Measurements from ENCODE around the gene DPY19L1.
"Not testable (repeated sequence)": the region's sequence is repeated elsewhere in the genome, so short reads cannot be mapped to it uniquely, and the experiment has no call there.

The DPY19L1 gene

DNA sequence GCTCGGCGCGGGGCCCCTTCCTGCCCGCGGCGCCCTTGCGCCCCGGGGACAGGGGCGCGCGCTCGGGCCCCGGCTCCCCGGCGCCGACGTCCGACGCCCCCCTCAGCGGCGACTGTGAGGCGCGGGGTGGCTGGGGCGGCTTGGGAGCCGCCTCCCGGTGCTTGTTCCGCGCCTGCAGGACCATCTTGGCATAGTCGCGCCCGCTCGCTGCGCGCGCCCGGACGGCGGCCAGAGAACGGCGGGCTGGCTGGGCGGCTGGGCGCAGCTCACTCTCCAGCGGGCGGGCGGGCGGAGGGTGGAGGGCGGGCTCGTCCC is at the start of gene DPY19L1:
Gene DPY19L1, minus strand, starts transcription at position 275 of the 315 bp plus-strand sequence. Its CDS starts 91 bp downstream, at position 184.
- DNase-seq (ENCODE audit: low read depth in 3 of 3) = no peak

- DNase-seq (ENCODE audit: low read depth in 3 of 3) = not testable (repeated sequence)
Measured at GRCh38 chr7:35079517-35079916, 42.2 kb upstream of the DPY19L1 start.

GRCh38 chr7:35074008-35074407 is 36.7 kb upstream of the DPY19L1 start:
- DNase-seq (ENCODE audit: low read depth in 3 of 3) = not testable (repeated sequence)

DNA sequence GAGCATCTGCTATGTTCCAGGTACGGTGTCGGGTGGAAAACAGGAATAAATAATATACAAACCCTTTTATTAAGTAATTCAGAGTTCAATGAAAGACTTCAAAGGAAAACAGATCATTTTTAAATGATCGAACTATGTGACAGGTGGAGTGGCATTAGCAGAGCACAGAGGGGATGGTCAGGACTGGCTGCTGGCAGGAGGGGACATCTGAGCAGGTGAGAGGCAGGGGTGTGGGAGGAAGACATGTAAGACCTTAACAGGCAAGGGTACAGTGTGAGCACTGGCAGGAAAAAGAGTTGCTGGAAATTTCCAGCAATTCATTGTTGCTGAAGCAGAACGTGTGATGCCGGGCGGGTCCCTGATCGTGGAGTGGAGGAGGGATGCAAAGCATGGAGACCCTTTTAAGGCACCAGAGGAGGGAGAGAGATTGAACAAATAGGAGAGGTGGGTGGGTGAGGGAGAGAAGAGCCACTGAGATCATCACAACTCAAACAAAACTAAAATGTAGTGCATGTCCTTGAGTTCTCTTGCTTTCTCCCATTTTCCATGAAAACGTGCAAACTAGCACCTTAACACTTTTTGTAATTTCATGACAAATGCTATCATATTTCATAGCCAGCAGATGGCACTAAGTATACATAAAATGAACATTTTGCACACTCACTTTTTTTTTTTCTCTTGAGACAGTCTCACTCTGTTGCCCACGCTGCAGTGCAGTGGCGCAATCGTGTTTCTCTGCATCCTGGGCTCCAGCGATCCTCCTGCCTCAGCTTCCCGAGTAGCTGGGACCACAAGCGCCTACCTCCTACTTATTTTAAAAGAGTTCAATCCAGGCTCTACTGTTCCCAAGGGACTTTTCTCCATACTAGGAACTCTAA is 35.9 kb upstream of the DPY19L1 start:
- not testable (repeated sequence) for DNase-seq (ENCODE audit: low read depth in 3 of 3)

GRCh38 chr7:35069084-35069483 is 31.8 kb upstream of the DPY19L1 start:
- not testable (repeated sequence) for DNase-seq (ENCODE audit: low read depth in 3 of 3)

DNA sequence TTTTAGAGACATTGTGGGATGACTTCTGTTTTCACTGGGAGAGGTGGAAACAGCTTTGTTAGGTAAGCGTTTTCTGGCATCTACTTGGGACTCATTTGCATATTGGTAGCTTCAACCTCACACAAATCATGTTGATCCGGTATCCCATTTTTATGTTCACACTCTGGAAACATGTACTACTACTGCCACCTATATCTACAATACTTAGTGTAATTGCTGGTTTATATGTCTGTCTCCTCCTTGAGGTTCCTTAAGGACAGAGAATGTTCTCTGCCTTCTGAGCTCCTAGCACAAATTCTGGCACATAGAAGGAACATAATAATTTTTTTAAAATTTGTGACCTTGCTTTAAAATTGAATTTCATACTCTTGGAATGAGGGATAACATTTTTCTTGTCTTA is 28.1 kb upstream of the DPY19L1 start:
- not testable (repeated sequence) for DNase-seq (ENCODE audit: low read depth in 3 of 3)

GRCh38 chr7:35058571-35058970 is 21.3 kb upstream of the DPY19L1 start:
- not testable (repeated sequence) for DNase-seq (ENCODE audit: low read depth in 3 of 3)

DNA sequence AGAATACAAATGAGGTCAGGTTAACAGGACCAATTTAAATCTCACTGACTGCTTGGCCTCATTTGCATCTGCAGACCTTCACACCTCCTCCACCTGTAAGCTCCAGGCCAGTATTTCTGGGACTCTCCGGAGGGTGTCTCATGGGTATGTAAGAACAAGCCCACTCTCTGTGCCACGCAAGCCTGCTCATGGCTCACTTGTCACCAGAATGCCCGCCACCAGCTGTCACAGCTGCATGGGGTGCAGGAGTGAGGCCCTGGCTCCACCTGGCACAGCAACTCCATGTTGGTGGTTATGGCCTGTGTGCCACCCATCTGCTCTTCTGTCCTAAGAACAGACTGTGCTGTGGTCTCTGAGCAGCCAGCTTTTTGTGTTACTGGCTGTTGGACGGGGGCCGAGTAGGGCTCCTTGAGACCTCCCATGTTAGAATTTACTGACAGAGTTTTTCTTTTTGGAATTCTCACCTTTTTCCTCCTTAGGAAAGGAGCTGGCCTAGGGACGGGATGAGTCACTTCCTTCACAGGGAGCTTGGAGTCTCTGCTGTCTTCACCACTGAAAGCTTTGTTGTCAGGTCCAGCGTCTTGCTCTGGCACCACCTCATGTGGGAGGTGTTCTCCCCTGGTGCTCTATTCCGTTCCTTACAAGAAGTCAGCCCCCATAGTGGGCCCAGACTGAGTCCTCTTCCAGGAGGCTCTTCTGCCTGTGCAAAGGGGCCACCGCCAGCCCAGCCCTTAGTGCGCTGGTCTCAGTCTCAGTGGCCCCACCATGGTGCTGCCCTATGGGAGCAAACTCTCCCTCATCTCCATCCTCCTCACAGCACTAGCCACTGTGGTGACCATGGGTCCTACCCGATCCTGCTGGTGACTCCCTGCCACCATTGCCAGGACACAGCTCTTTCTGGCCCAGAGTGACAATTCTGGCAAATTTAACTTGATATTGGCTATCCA is 20.5 kb upstream of the DPY19L1 start:
- DNase-seq (ENCODE audit: low read depth in 3 of 3) = not testable (repeated sequence)

DNA sequence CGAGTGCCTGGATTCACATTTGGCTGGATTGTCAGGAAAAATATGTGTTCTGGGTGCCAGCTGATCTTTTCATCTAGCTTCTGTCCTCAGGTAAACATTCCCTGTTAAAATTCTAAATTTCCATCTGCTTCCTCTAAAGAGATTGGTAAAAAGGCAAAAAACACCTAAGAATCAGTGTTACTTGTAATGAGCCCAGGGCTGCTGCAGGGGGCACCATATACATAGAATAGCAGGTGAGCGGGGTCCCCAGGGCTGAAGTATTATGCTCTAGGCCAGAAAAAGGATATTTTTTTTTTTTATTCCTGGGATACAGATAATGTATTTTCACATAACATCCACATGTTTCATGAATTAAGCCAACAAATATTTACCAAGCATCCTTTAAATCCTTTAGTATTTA is 18.4 kb upstream of the DPY19L1 start:
- DNase-seq (ENCODE audit: low read depth in 3 of 3) = not testable (repeated sequence)

- not testable (repeated sequence) for DNase-seq (ENCODE audit: low read depth in 3 of 3)
Measured at GRCh38 chr7:35053488-35054175, 16.3 kb upstream of the DPY19L1 start.

DNA sequence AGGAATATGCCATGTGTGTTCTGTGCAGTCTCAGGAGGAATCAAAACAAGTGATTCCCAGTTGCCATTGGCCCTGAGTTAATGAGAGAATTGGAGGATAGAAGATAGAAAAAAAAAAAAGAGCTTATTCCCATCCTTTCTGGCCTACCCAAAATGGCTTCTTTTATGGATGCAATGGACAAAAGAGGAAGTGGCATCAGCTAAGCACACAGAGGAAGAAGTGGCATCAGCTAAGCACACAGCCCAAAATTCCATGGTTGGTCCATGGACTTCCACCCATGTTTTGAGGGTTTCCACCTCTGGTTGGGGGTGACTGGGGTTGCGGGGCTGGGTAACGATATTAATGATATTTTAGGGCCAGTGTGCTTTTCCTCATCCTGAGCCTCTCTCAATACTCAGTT is 11.1 kb upstream of the DPY19L1 start:
- DNase-seq (ENCODE audit: low read depth in 3 of 3) = not testable (repeated sequence)

DNA sequence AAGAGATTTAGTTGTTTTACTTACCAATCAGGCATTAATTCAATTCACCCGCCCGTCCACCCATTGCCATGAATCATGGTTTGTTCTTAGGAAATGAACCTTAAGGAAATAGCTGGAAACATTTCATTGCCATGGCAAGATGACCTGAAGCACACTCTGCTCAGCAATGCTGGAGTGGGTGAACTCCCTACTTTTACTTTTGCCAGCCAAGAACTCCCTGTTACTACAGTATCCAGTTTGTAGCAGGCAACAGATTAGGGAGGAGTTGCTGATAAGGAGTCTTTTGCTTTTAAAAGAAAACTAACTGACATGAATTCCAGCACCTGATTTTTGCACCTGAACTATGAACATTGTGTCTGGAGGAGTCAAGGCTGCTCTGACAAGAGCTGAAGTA is 10.6 kb upstream of the DPY19L1 start:
- not testable (repeated sequence) for DNase-seq (ENCODE audit: low read depth in 3 of 3)

DNA sequence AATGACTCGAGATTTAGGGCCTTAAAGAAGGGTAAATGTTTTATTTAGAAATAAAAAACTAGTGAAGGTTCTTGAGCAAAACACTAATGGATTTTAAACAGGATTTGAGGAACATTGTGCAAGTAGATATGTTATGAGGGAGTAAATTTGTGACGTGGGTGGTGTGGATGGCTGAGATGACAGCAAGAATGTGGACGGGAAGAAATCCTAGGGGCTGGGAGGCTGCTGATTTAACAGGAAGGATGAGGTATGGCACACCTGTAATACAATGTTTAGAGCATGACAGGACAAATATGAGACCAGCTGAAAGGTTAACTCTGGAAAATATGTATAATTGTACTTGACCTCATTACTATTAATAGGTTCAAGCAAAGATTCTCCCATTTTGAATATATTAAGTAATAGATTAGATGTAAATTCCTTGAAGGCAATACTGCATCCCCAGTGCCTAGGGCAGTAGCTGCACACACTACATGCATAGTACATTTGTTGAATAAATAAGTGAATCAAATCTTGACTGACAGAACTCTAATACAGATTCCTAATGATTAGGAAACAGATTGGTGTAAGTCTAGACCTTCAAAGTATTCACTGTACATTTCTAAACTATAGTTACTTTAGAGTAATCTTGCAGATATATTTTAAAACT is 10.1 kb upstream of the DPY19L1 start:
- not testable (repeated sequence) for DNase-seq (ENCODE audit: low read depth in 3 of 3)

DNA sequence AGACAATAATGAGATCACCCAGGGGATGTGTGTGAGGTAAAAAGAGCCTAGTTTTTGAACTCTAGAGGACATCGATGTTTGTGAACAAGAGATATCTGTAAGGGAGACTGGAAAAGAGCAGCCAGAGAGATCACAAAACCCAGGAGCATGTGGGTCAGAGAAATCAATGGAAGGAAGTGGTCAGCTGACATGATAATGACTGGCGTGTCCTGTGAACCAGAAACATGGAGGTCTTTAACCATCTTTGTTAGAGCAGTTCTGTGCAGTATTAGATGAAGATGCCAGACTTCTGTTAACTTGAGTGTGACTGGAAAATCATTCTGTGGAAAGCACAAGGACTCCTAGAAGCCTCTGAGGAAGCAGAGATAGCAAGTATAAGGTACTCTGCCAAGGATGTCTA is 6.0 kb upstream of the DPY19L1 start:
- DNase-seq (ENCODE audit: low read depth in 3 of 3) = not testable (repeated sequence)

DNA sequence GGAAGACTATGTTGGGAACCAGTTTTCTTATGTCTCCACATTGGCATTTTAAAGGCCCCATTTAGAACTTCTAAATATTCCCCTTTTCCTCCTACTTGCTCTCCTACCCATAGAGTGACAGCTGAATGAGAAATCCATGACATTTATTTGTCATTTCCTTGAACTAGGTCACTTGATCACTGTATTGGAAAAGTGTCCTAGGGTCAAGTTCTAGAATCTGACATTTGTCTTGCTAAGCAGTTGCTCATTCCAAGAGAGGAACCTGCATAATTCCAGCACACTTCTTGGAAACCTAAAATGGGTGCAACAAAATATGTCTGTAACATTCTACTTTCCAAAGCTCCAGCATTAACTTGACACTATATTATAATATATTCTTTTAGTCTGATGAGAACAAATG is 3.6 kb upstream of the DPY19L1 start:
- no peak for DNase-seq (ENCODE audit: low read depth in 3 of 3)

GRCh38 chr7:35039343-35039742 is 2.1 kb upstream of the DPY19L1 start:
- no peak for DNase-seq (ENCODE audit: low read depth in 3 of 3)

DNA sequence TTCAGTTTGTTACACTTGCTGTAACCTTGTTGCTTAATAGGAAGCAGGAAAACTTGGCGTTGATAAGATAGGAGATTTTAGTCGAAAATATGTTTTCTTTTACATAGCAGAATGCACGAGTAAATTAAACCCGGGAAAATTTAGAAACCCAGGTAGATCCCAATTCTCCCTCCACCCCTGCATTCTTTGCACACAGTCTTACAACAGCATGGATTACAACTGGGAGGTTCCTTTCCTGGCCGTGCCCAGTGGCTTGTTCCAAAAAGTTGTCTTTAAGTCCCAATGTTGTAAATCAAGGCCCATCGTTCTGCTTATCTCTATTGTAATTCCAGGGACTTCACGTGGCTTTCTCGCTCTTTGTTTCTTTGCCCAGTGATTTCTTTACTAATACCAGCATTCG is 1.1 kb upstream of the DPY19L1 start:
- DNase-seq (ENCODE audit: low read depth in 3 of 3) = no peak

DNA sequence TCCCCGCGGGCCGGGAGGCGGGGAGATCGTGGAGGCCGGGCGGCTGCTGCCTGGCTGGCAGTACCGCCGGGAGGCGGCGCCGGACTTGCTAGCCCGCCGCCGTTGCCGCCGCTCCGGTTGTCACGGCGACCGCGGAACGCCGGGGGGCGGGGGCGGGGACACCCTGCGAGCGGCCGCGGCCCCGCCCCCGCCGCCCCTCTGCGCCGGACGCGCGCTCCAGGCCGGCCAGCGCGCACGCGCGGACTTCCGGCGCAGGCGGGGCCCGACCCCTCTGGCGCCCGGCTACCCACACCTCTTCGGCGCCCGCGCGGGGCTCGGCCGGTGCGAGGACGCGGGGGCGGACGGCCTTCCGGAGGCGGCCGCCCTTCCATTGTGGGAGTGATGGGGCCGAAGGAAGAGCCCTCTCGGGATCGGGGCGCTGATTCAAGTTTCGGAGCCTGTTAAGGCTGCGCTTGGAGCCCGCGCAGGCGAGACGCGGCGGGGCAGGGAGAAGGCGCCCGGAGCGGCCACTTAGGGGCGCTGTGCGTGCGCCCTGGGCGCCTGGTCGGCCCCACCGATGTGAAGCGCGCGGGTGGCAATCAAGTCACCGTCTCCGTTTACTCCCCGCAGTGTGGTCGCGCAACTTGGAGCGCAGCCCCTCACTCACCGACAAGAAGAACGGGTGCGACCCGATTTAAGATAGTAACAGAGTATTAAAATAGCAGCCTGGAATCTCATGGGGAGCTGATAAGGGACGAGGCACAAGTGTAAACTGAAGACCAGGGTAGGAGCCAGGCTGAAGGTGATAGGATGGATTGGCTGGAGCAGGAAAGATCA is 449 bp upstream of the DPY19L1 start:
- DNase-seq (ENCODE audit: low read depth in 3 of 3) = peak; percentile 76 to 85 (median 79)

GRCh38 chr7:35036361-35037171 is 719 bp downstream of the DPY19L1 start:
- DNase-seq (ENCODE audit: low read depth in 3 of 3) = peak in 1 of 3 donors; percentile 11

Data from stimulated activated CD4-positive, alpha-beta T cell treated with anti-CD3 and anti-CD28 coated beads, TNF-alpha, amount 100 ng/mL, for 48 hours (primary cell).